Neuronal stem cell (in vitro differentiated cells): Measurements from ENCODE around the gene INPP1.
A peak's percentile ranks its signal among the peaks of the same experiment; 100 is the strongest.

Source experiments
- DNase-seq: peaks from one replicate; pipeline ENCODE4 v3.0.0-alpha.2; 2013; ENCODE audit warnings: low spot score
- H2AFZ ChIP-seq: one replicate; pipeline ENCODE4 v1.6.1; 2013; ENCODE audit warnings: mild to moderate bottlenecking, low read length, inconsistent platforms
- H2AK5ac ChIP-seq: 2 replicates; pipeline ENCODE4 v1.6.1; 2013; ENCODE audit warnings: low read depth, mild to moderate bottlenecking, inconsistent platforms, low read length, moderate library complexity, mixed read lengths
- H2BK120ac ChIP-seq: 2 replicates; pipeline ENCODE4 v1.6.1; 2013; ENCODE audit warnings: low read depth, mild to moderate bottlenecking, inconsistent platforms, low read length, moderate library complexity, mixed read lengths
- H2BK12ac ChIP-seq: one replicate; pipeline ENCODE4 v1.6.1; 2013; ENCODE audit warnings: low read length, inconsistent platforms
- H2BK15ac ChIP-seq: 2 replicates; pipeline ENCODE4 v1.6.1; 2013; ENCODE audit warnings: mild to moderate bottlenecking, low read length, inconsistent platforms, mixed read lengths
- H2BK5ac ChIP-seq: one replicate; pipeline ENCODE4 v1.6.1; 2013; ENCODE audit warnings: inconsistent platforms, mild to moderate bottlenecking, low read length, moderate library complexity
- H3K14ac ChIP-seq: one replicate; pipeline ENCODE4 v1.6.1; 2013; ENCODE audit warnings: low read length, inconsistent platforms
- H3K18ac ChIP-seq: 2 replicates; pipeline ENCODE4 v1.6.1; 2013; ENCODE audit warnings: low read length, inconsistent platforms
- H3K23ac ChIP-seq: 2 replicates; pipeline ENCODE4 v1.6.1; 2013; ENCODE audit warnings: low read depth, mild to moderate bottlenecking, mixed read lengths, low read length, inconsistent platforms; ENCODE audit not compliant: poor library complexity
- H3K27ac ChIP-seq: replicated peaks from 3 replicates; pipeline ENCODE4 v1.5.1; 2013; ENCODE audit warnings: low read length, inconsistent platforms
- H3K27me3 ChIP-seq, 3 experiments: 2 replicates each; pipeline ENCODE4 v1.6.1; 2013; ENCODE audit warnings: low read length in 3 of 3, mild to moderate bottlenecking in 2 of 3, inconsistent platforms in 1 of 3, low read depth in 1 of 3, mixed read lengths in 1 of 3, moderate library complexity in 1 of 3; ENCODE audit not compliant: control insufficient read depth in 3 of 3, insufficient read depth in 3 of 3
- H3K36me3 ChIP-seq, 2 donors: replicated peaks in 1 of 2; 2 replicates each; pipeline ENCODE4 v1.6.1; 2013; ENCODE audit warnings: low read length in 2 of 2; ENCODE audit not compliant: control insufficient read depth in 2 of 2, insufficient read depth in 2 of 2
- H3K4ac ChIP-seq: 2 replicates; pipeline ENCODE4 v1.6.1; 2013; ENCODE audit warnings: inconsistent platforms, mild to moderate bottlenecking, low read length, moderate library complexity
- H3K4me1 ChIP-seq, 2 donors: 1 replicate in 1 of 2; 2 replicates in 1 of 2; pipeline ENCODE4 v1.6.1; 2013; ENCODE audit warnings: low read length in 2 of 2, low read depth in 1 of 2; ENCODE audit not compliant: control insufficient read depth in 2 of 2, insufficient read depth in 1 of 2
- H3K4me2 ChIP-seq: one replicate; pipeline ENCODE4 v1.6.1; 2013; ENCODE audit warnings: mild to moderate bottlenecking, low read length, inconsistent platforms; ENCODE audit not compliant: insufficient read depth, poor library complexity, severe bottlenecking
- H3K4me3 ChIP-seq, 2 donors: 2 replicates each; pipeline ENCODE4 v1.5.1; 2013; ENCODE audit warnings: low read length in 2 of 2, mild to moderate bottlenecking in 2 of 2, inconsistent platforms in 1 of 2, moderate library complexity in 1 of 2
- H3K79me1 ChIP-seq: one replicate; pipeline ENCODE4 v1.6.1; 2013; ENCODE audit warnings: low read depth, mild to moderate bottlenecking, inconsistent platforms, low read length, moderate library complexity
- H3K9ac ChIP-seq: one replicate; pipeline ENCODE4 v1.6.1; 2013; ENCODE audit warnings: mild to moderate bottlenecking, low read depth, low read length, inconsistent platforms; ENCODE audit not compliant: poor library complexity
- H3K9me3 ChIP-seq, 2 donors: replicated peaks in 1 of 2; 2 replicates each; pipeline versions ENCODE3 to v1.6.1; 2013; ENCODE audit warnings: low read length in 2 of 2, mild to moderate bottlenecking in 2 of 2, inconsistent platforms in 1 of 2, low read depth in 1 of 2, mixed read lengths in 1 of 2, moderate library complexity in 1 of 2; ENCODE audit not compliant: control insufficient read depth in 2 of 2, insufficient read depth in 1 of 2
- H4K8ac ChIP-seq: one replicate; pipeline ENCODE4 v1.6.1; 2013; ENCODE audit warnings: low read depth, mild to moderate bottlenecking, inconsistent platforms, low read length, moderate library complexity
- H4K91ac ChIP-seq: one replicate; pipeline ENCODE4 v1.6.1; 2013; ENCODE audit warnings: low read length, low read depth, mild to moderate bottlenecking, inconsistent platforms; ENCODE audit not compliant: poor library complexity
- WGBS, 2 donors: extraction: QIAGEN DNeasy Blood & Tissue Kit; methylation state at CpG; one replicate each; pipeline ENCODE4 v1.1.7; 2013; ENCODE audit warnings: missing lambda C conversion rate in 2 of 2, mixed read lengths in 1 of 2; ENCODE audit not compliant: insufficient read length in 2 of 2, insufficient replicate concordance in 1 of 2; ENCODE audit errors: extremely low coverage in 2 of 2; 5-methylcytosine and 5-hydroxymethylcytosine counted together

The INPP1 gene

GRCh38 chr2:190410166-190410565, 66.8 kb downstream of the INPP1 start:
- no peak overlapping the region for H3K18ac ChIP-seq
- peaks cover 6 to 9% of the 10 kb centered on the region in 2 donors for H3K4me1 ChIP-seq
- H3K4ac ChIP-seq: no peak overlapping the region
- no peaks in the 10 kb centered on the region for H3K36me3 ChIP-seq
- H3K4me2 ChIP-seq: no peak overlapping the region
- no peak overlapping the region for H3K14ac ChIP-seq
- no peak overlapping the region for H2AFZ ChIP-seq
- no CpG with 5 or more reads among the region's 3 CpGs for WGBS, 2 donors
- H4K91ac ChIP-seq: no peak overlapping the region
- H4K8ac ChIP-seq: no peak overlapping the region
- H3K9me3 ChIP-seq: peaks cover 0 to 3% of the 10 kb centered on the region in 2 donors
- H3K9ac ChIP-seq: no peak overlapping the region
- H2BK15ac ChIP-seq: no peak overlapping the region
- peaks cover 3 to 78% (median 19%) of the 10 kb centered on the region in 3 experiments for H3K27me3 ChIP-seq
- H2BK12ac ChIP-seq: no peak overlapping the region
- no peak overlapping the region for H3K4me3 ChIP-seq
- H3K79me1 ChIP-seq: no peaks in the 10 kb centered on the region
- no peak for DNase-seq
- no peak overlapping the region for H3K27ac ChIP-seq
- H3K23ac ChIP-seq: no peak overlapping the region
- no peak overlapping the region for H2BK5ac ChIP-seq
- no peak overlapping the region for H2BK120ac ChIP-seq
- H2AK5ac ChIP-seq: no peak overlapping the region

GRCh38 chr2:190412966-190413365, 69.6 kb downstream of the INPP1 start:
- Histone ChIP-seq H2BK15ac (no peak overlapping the region), H3K14ac (no peak overlapping the region), H4K8ac (no peak overlapping the region), H2AFZ (no peak overlapping the region), H3K9me3 (no peaks in the 10 kb centered on the region), H3K23ac (no peak overlapping the region), H3K79me1 (no peaks in the 10 kb centered on the region), H3K4ac (no peak overlapping the region), H2BK120ac (no peak overlapping the region), H3K4me3 (no peak overlapping the region), H2BK5ac (no peak overlapping the region), H3K27me3 (peaks cover 3 to 52% (median 12%) of the 10 kb centered on the region in 3 experiments), H3K4me1 (peaks cover 0 to 1% of the 10 kb centered on the region in 2 donors), H3K36me3 (no peaks in the 10 kb centered on the region), H2BK12ac (no peak overlapping the region), H2AK5ac (no peak overlapping the region), H3K4me2 (no peak overlapping the region), H3K18ac (no peak overlapping the region), H4K91ac (no peak overlapping the region), H3K27ac (no peak overlapping the region), H3K9ac (no peak overlapping the region)
- WGBS, 2 donors: no CpG with 5 or more reads among the region's 3 CpGs
- DNase-seq: no peak

GRCh38 chr2:190413421-190413820, 70.0 kb downstream of the INPP1 start:
- DNase-seq: no peak
- H2BK120ac ChIP-seq: no peak overlapping the region
- H3K9ac ChIP-seq: no peak overlapping the region
- H3K4ac ChIP-seq: no peak overlapping the region
- no peak overlapping the region for H2AK5ac ChIP-seq
- no peak overlapping the region for H3K23ac ChIP-seq
- no peak overlapping the region for H4K91ac ChIP-seq
- no peaks in the 10 kb centered on the region for H3K9me3 ChIP-seq
- H3K79me1 ChIP-seq: no peaks in the 10 kb centered on the region
- no peak overlapping the region for H3K4me2 ChIP-seq
- peaks cover 0 to 1% of the 10 kb centered on the region in 2 donors for H3K4me1 ChIP-seq
- no peak overlapping the region for H2AFZ ChIP-seq
- no peak overlapping the region for H3K27ac ChIP-seq
- H3K14ac ChIP-seq: peak overlapping the region; percentile 92
- H3K4me3 ChIP-seq: no peak overlapping the region
- H3K27me3 ChIP-seq: peaks cover 3 to 51% (median 12%) of the 10 kb centered on the region in 3 experiments
- H2BK15ac ChIP-seq: no peak overlapping the region
- no CpG with 5 or more reads among the region's 4 CpGs for WGBS, 2 donors
- H4K8ac ChIP-seq: no peak overlapping the region
- no peaks in the 10 kb centered on the region for H3K36me3 ChIP-seq
- peak overlapping the region; percentile 7 for H3K18ac ChIP-seq
- H2BK5ac ChIP-seq: no peak overlapping the region
- no peak overlapping the region for H2BK12ac ChIP-seq

DNA sequence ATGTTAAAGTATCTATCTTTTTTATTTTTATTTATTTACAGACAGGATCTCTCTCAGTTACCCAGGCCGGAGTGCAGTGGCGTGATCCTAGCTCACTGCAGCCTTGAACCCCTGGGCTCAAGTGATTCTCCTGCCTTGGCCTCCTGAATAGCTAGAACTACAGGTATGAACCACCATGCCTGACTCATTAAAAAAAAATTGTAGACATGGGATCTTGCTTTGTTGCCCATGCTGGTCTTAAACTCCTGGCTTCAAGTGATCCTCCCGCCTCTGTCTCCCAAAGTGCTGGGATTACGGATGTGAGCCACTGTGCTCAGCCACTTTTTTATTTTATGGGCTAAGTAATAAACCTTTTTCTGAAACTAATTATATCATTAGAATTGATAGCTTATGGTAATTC, 71.9 kb downstream of the INPP1 start:
- WGBS, 2 donors: no CpG with 5 or more reads among the region's 4 CpGs
- Histone ChIP-seq H2BK12ac (no peak overlapping the region), H2AFZ (no peak overlapping the region), H3K9ac (no peak overlapping the region), H3K27me3 (peaks cover 0 to 34% (median 0%) of the 10 kb centered on the region in 3 experiments), H3K14ac (no peak overlapping the region), H3K18ac (no peak overlapping the region), H3K36me3 (no peaks in the 10 kb centered on the region), H3K4me3 (no peak overlapping the region), H3K23ac (no peak overlapping the region), H3K27ac (no peak overlapping the region), H3K79me1 (no peaks in the 10 kb centered on the region), H3K9me3 (no peaks in the 10 kb centered on the region), H2BK15ac (no peak overlapping the region), H3K4me1 (no peaks in the 10 kb centered on the region), H4K91ac (no peak overlapping the region), H2AK5ac (no peak overlapping the region), H3K4me2 (no peak overlapping the region), H3K4ac (no peak overlapping the region), H4K8ac (no peak overlapping the region), H2BK120ac (no peak overlapping the region), H2BK5ac (no peak overlapping the region)
- DNase-seq: no peak
